ENCODE data around the gene THADA.

THADA gene

GRCh38 chr2:43267381-43267780 lies 328.5 kb downstream of the THADA start:
- H3K79me2 ChIP-seq (ENCODE audit: control insufficient read depth, low read length): no peaks in the 10 kb centered on the region
- H3K4me2 ChIP-seq (ENCODE audit: low read length): no peak overlapping the region
- no peaks in the 10 kb centered on the region for H3K9me3 ChIP-seq (ENCODE audit: control insufficient read depth, insufficient read depth, low read length)
- H3K27ac ChIP-seq (ENCODE audit: low read depth, low read length): no peak overlapping the region
- TF ChIP-seq CTCF (IDR thresholded peaks at IDR 0.05; ENCODE audit: low read depth, low read length, poor library complexity, severe bottlenecking) (no peak), EZH2phosphoT487 (IDR thresholded peaks at IDR 0.05; ENCODE audit: borderline replicate concordance, low read length) (no peak)
- H3K27me3 ChIP-seq (ENCODE audit: control insufficient read depth, low read length): no peaks in the 10 kb centered on the region
- H3K4me3 ChIP-seq (ENCODE audit: low read length): no peak overlapping the region
- no peaks in the 10 kb centered on the region for H3K4me1 ChIP-seq (ENCODE audit: control insufficient read depth, low read length)
- no peaks in the 10 kb centered on the region for H3K36me3 ChIP-seq (ENCODE audit: control insufficient read depth, low read length)
- H4K20me1 ChIP-seq (ENCODE audit: control insufficient read depth, insufficient read depth, low read depth, low read length): no peaks in the 10 kb centered on the region
- no peaks in the 10 kb centered on the region for H3K9me2 ChIP-seq (replicated peaks; ENCODE audit: control insufficient read depth, low read length)
- no peaks in the 10 kb centered on the region for H3F3A ChIP-seq (ENCODE audit: control insufficient read depth, insufficient read depth)

- TF ChIP-seq EZH2phosphoT487 (IDR thresholded peaks at IDR 0.05; ENCODE audit: borderline replicate concordance, low read length) (no peak), CTCF (IDR thresholded peaks at IDR 0.05; ENCODE audit: low read depth, low read length, poor library complexity, severe bottlenecking) (no peak)
- H3K9me2 ChIP-seq (replicated peaks; ENCODE audit: control insufficient read depth, low read length): no peaks in the 10 kb centered on the region
- no peaks in the 10 kb centered on the region for H3F3A ChIP-seq (ENCODE audit: control insufficient read depth, insufficient read depth)
- H3K36me3 ChIP-seq (ENCODE audit: control insufficient read depth, low read length): no peaks in the 10 kb centered on the region
- no peaks in the 10 kb centered on the region for H3K9me3 ChIP-seq (ENCODE audit: control insufficient read depth, insufficient read depth, low read length)
- H3K27me3 ChIP-seq (ENCODE audit: control insufficient read depth, low read length): no peaks in the 10 kb centered on the region
- no peak overlapping the region for H3K4me3 ChIP-seq (ENCODE audit: low read length)
- no peak overlapping the region for H3K27ac ChIP-seq (ENCODE audit: low read depth, low read length)
- H3K4me1 ChIP-seq (ENCODE audit: control insufficient read depth, low read length): no peaks in the 10 kb centered on the region
- H4K20me1 ChIP-seq (ENCODE audit: control insufficient read depth, insufficient read depth, low read depth, low read length): no peaks in the 10 kb centered on the region
- no peaks in the 10 kb centered on the region for H3K79me2 ChIP-seq (ENCODE audit: control insufficient read depth, low read length)
- H3K4me2 ChIP-seq (ENCODE audit: low read length): no peak overlapping the region
These were observed 329.1 kb downstream of the THADA start for GRCh38 chr2:43266711-43267111.

- H3F3A ChIP-seq (ENCODE audit: control insufficient read depth, insufficient read depth): no peaks in the 10 kb centered on the region
- no peaks in the 10 kb centered on the region for H4K20me1 ChIP-seq (ENCODE audit: control insufficient read depth, insufficient read depth, low read depth, low read length)
- no peak overlapping the region for H3K4me2 ChIP-seq (ENCODE audit: low read length)
- no peaks in the 10 kb centered on the region for H3K4me1 ChIP-seq (ENCODE audit: control insufficient read depth, low read length)
- no peaks in the 10 kb centered on the region for H3K9me3 ChIP-seq (ENCODE audit: control insufficient read depth, insufficient read depth, low read length)
- H3K9me2 ChIP-seq (replicated peaks; ENCODE audit: control insufficient read depth, low read length): no peaks in the 10 kb centered on the region
- TF ChIP-seq CTCF (IDR thresholded peaks at IDR 0.05; ENCODE audit: low read depth, low read length, poor library complexity, severe bottlenecking) (no peak), EZH2phosphoT487 (IDR thresholded peaks at IDR 0.05; ENCODE audit: borderline replicate concordance, low read length) (no peak)
- H3K36me3 ChIP-seq (ENCODE audit: control insufficient read depth, low read length): no peaks in the 10 kb centered on the region
- no peaks in the 10 kb centered on the region for H3K27me3 ChIP-seq (ENCODE audit: control insufficient read depth, low read length)
- H3K4me3 ChIP-seq (ENCODE audit: low read length): no peak overlapping the region
- H3K27ac ChIP-seq (ENCODE audit: low read depth, low read length): no peak overlapping the region
- no peaks in the 10 kb centered on the region for H3K79me2 ChIP-seq (ENCODE audit: control insufficient read depth, low read length)
These were observed 330.4 kb downstream of the THADA start for GRCh38 chr2:43265421-43265820.

- no peaks in the 10 kb centered on the region for H3K4me1 ChIP-seq (ENCODE audit: control insufficient read depth, low read length)
- no peaks in the 10 kb centered on the region for H3K27me3 ChIP-seq (ENCODE audit: control insufficient read depth, low read length)
- H3F3A ChIP-seq (ENCODE audit: control insufficient read depth, insufficient read depth): no peaks in the 10 kb centered on the region
- H3K36me3 ChIP-seq (ENCODE audit: control insufficient read depth, low read length): no peaks in the 10 kb centered on the region
- H3K9me2 ChIP-seq (replicated peaks; ENCODE audit: control insufficient read depth, low read length): no peaks in the 10 kb centered on the region
- no peak overlapping the region for H3K4me2 ChIP-seq (ENCODE audit: low read length)
- no peak overlapping the region for H3K4me3 ChIP-seq (ENCODE audit: low read length)
- no peaks in the 10 kb centered on the region for H3K9me3 ChIP-seq (ENCODE audit: control insufficient read depth, insufficient read depth, low read length)
- TF ChIP-seq CTCF (IDR thresholded peaks at IDR 0.05; ENCODE audit: low read depth, low read length, poor library complexity, severe bottlenecking) (no peak), EZH2phosphoT487 (IDR thresholded peaks at IDR 0.05; ENCODE audit: borderline replicate concordance, low read length) (no peak)
- no peaks in the 10 kb centered on the region for H3K79me2 ChIP-seq (ENCODE audit: control insufficient read depth, low read length)
- H3K27ac ChIP-seq (ENCODE audit: low read depth, low read length): no peak overlapping the region
- H4K20me1 ChIP-seq (ENCODE audit: control insufficient read depth, insufficient read depth, low read depth, low read length): no peaks in the 10 kb centered on the region
These were observed 330.8 kb downstream of the THADA start for GRCh38 chr2:43265001-43265400.

Data from DOHH2 (cell line).